GM19023 (cell line): Measurements from ENCODE around the gene PLD4.

Source experiments
- ATAC-seq: cut with Tn5 transposase; IDR thresholded peaks from one replicate; pipeline ENCODE4 v1.9.1; 2021; ENCODE audit warnings: mild to moderate bottlenecking, moderate library complexity; ENCODE audit not compliant: unreplicated experiment

The PLD4 gene

GRCh38 chr14:104953896-104954656 is 29.4 kb downstream of the PLD4 start:
- ATAC-seq = no peak

GRCh38 chr14:104954746-104955395 is 30.2 kb downstream of the PLD4 start:
- ATAC-seq = no peak

- no peak for ATAC-seq
These were observed 30.7 kb downstream of the PLD4 start for GRCh38 chr14:104955396-104955770.

- no peak for ATAC-seq
These were observed 31.7 kb downstream of the PLD4 start for GRCh38 chr14:104956290-104956890.

- ATAC-seq = no peak
These were observed 32.8 kb downstream of the PLD4 start for GRCh38 chr14:104957146-104958113.

- ATAC-seq = no peak
These were observed 39.9 kb downstream of the PLD4 start for GRCh38 chr14:104964546-104964945.

GRCh38 chr14:104965561-104966231 is 41.0 kb downstream of the PLD4 start:
- no peak for ATAC-seq

GRCh38 chr14:104966261-104966865 is 41.7 kb downstream of the PLD4 start:
- no peak for ATAC-seq

GRCh38 chr14:104966981-104967385 is 42.3 kb downstream of the PLD4 start:
- ATAC-seq = no peak

- ATAC-seq = no peak
These were observed 42.9 kb downstream of the PLD4 start for GRCh38 chr14:104967386-104968152.

- ATAC-seq = no peak
These were observed 43.5 kb downstream of the PLD4 start for GRCh38 chr14:104968153-104968527.

GRCh38 chr14:104968541-104969401 is 44.1 kb downstream of the PLD4 start:
- ATAC-seq = no peak

GRCh38 chr14:104969741-104970230 is 45.1 kb downstream of the PLD4 start:
- no peak for ATAC-seq

- no peak for ATAC-seq
These were observed 45.8 kb downstream of the PLD4 start for GRCh38 chr14:104970231-104971068.

GRCh38 chr14:104971447-104972240 is 47.0 kb downstream of the PLD4 start:
- ATAC-seq = no peak

- ATAC-seq = no peak
These were observed 47.8 kb downstream of the PLD4 start for GRCh38 chr14:104972301-104973134.
